ENCODE data around the gene CST8.

CST8 gene

GRCh38 chr20:23476015-23476754, 14.7 kb upstream of the CST8 start:
- no peak for DNase-seq

GRCh38 chr20:23477223-23477622, 13.7 kb upstream of the CST8 start:
- no peak for DNase-seq

GRCh38 chr20:23479043-23479442, 11.9 kb upstream of the CST8 start:
- DNase-seq: no peak

- no peak for DNase-seq
These were observed 8.8 kb upstream of the CST8 start for GRCh38 chr20:23482138-23482537.

GRCh38 chr20:23484081-23484480, 6.8 kb upstream of the CST8 start:
- DNase-seq: no peak

- DNase-seq: no peak
These were observed 2.4 kb upstream of the CST8 start for GRCh38 chr20:23488470-23488869.

GRCh38 chr20:23488996-23489395, 1.9 kb upstream of the CST8 start:
- no peak for DNase-seq

- no peak for DNase-seq
These were observed 1.4 kb downstream of the CST8 start for GRCh38 chr20:23492292-23492691.

GRCh38 chr20:23493172-23493772, 2.4 kb downstream of the CST8 start:
- no peak for DNase-seq

- DNase-seq: no peak
These were observed 6.6 kb downstream of the CST8 start for GRCh38 chr20:23497536-23497935.

GRCh38 chr20:23501926-23502325, 11.0 kb downstream of the CST8 start:
- DNase-seq: no peak

- no peak for DNase-seq
These were observed 12.7 kb downstream of the CST8 start for GRCh38 chr20:23503649-23504048.

GRCh38 chr20:23507346-23507745, 16.4 kb downstream of the CST8 start:
- DNase-seq: no peak

GRCh38 chr20:23508449-23509229, 17.7 kb downstream of the CST8 start:
- no peak for DNase-seq

GRCh38 chr20:23509247-23509913, 18.5 kb downstream of the CST8 start:
- DNase-seq: no peak

- no peak for DNase-seq
These were observed 19.2 kb downstream of the CST8 start for GRCh38 chr20:23510000-23510590.

- DNase-seq: no peak
These were observed 22.2 kb downstream of the CST8 start for GRCh38 chr20:23513164-23513563.

GRCh38 chr20:23514848-23515247, 23.9 kb downstream of the CST8 start:
- no peak for DNase-seq

- DNase-seq: no peak
These were observed 24.5 kb downstream of the CST8 start for GRCh38 chr20:23515250-23515939.

- no peak for DNase-seq
These were observed 26.8 kb downstream of the CST8 start for GRCh38 chr20:23517719-23518118.

- DNase-seq: no peak
These were observed 28.6 kb downstream of the CST8 start for GRCh38 chr20:23519556-23519955.

GRCh38 chr20:23520185-23520584, 29.3 kb downstream of the CST8 start:
- DNase-seq: no peak

Measured in NCI-H187 treated with DMSO at 0.1 percent for 48 hours (cell line).